Head of caudate nucleus (tissue), 42 donors: ENCODE measurements around the gene NKX2-1.
"Not testable (repeated sequence)": the region's sequence is repeated elsewhere in the genome, so short reads cannot be mapped to it uniquely, and the experiment has no call there.

Experiments
- DNase-seq, 42 donors: peaks; one replicate each; pipeline versions ENCODE4 v3.0.0 to v3.0.0-alpha.2; 2020 to 2021; ENCODE audit warnings: mixed read lengths in 7 of 42
- intact Hi-C: fragments of 100-400 bp; cut with DNase I; formaldehyde crosslinking; loops from one replicate; pipeline ENCODE4 v1.15.0; 2022

NKX2-1 gene

DNA sequence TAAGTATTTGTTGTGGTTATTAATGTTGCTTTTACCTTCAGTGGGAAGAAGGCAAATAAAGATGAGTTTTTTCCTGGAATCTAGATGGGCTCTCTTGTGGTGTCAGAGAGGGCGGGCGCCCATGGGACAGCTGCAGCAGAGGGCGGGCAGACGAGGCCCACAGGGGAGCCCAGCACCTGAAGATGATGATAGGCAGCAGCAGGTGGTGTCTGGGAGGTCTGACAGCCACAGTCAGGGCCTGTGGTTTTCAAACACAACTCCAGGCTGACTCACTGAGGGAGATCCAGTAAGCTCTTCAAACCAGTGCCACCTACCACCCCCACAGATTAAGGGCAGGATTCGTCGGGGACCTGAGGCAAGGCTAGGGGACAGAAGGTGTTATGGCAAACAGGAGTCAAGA lies 42.8 kb downstream of the NKX2-1 start:
- DNase-seq = no peak
- intact Hi-C loops = no loop called here

DNA sequence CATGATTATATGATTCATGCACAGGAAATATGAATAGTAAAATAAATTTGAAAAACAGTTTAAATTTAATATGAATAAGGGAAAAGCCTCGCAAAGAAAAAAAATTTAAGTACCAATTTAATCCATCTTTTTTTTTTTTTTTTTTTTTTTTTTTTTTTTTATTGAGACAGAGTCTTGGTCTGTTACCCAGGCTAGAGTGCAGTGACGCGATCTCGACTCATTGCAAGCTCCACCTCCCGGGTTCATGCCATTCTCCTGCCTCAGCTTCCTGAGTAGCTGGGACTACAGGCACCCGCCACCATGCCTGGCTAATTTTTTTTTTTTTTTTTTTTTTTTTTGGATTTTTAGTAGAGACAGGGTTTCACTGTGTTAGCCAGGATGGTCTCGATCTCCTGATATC lies 44.0 kb downstream of the NKX2-1 start:
- DNase-seq, intact Hi-C loops: not testable (repeated sequence)

DNA sequence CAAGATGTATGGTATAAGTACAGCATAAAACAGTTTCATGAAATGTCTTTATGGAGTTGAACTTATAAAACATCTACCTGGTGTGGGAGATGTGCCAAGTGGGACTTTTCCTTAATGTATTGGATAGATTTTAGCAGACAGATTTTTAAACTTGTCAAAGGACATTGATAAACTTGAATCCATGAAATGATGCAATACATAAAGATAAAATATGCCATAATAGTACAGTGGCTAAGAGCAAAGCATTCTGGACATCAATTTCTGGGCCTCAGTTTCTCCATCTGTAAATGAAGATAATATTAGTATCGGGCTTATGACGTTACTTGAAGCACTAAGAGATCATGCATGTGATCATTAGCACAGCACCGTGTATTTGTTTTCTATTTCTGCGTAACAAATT lies 45.4 kb downstream of the NKX2-1 start:
- intact Hi-C loops = no loop called here
- no peak for DNase-seq

DNA sequence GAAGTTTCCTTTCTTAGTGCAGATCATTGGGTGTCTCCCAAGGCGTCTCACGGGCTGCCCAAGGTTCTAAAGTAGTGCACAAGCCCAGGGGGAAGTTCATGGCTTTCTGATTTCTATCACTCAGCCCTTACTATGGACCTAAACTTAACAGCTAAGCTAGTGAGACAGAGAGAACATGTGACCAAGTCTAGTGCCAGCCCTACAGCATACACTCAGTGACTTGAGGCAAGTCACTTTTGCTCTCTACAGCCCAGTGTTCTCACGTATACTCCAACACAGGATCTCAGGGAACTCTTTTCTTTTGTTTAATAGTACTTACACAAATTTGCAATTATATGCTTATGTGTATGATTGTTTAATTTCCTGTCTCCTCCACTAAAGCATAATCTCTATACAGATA lies 48.6 kb downstream of the NKX2-1 start:
- intact Hi-C loops = no loop called here

DNA sequence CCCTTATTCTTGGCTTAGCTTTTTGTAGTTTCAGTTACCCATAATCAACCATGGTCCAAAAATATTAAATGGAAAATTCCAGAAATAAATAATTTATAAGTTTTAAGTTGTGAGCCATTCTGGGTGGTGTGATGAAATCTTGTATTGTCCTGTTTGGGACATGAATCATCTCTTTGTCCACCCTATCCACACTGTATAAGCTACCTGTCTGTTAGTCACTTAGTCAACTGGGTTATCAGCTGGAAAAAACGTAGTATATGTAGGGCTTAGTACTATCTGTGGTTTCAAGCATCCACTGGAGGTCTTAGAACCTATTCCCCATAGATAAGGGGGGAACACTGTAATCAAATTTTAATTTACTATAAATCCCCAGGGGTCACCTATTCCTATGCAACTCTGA lies 52.7 kb downstream of the NKX2-1 start:
- intact Hi-C loops = no loop called here
- DNase-seq = no peak

More for the DNA sequence above, 48.6 kb downstream of the NKX2-1 start:
- no peak for DNase-seq
